Activated B cell treated with CpG ODN at 0.5 μM for 24 hours (primary cell): ENCODE measurements around the gene MTMR2. TPM values are rescaled to one million over a fixed set of nuclear protein-coding genes. Genes with fewer than 3 reads are reported as not detected.

ENCODE experiments used
- total RNA-seq: library from RNA; stranded (reverse); gene quantifications from 2 replicates; pipeline ENCODE4 v1.2.3, GENCODE V29; 2022

Gene MTMR2
- total RNA-seq, 1 donor from 2014 or later, result 22.6 TPM

Other genes with a start within 250 kb of the MTMR2 start
- gene FAM76B, start 134.3 kb downstream of the MTMR2 start, total RNA-seq, result 47.4 and 53.0 TPM in 2 replicates
- 52.6 and 53.7 TPM in 2 replicates for gene CEP57, start 133.6 kb downstream of the MTMR2 start, total RNA-seq